Measurements from ENCODE around the gene CNTN2.

Gene CNTN2

GRCh38 chr1:205016584-205016983 lies 26.4 kb upstream of the CNTN2 start:
- no peaks in the 10 kb centered on the region for H3K36me3 ChIP-seq (replicated peaks)
- in situ Hi-C loops (cut with HindIII; ENCODE audit: low pct_ligation_motif_present, low sequenced_read_pairs), result no loop called here
- no peak for DNase-seq
- no peak overlapping the region for H3K27ac ChIP-seq
- H3K4me3 ChIP-seq (ENCODE audit: low read depth, low read length), result no peak overlapping the region
- TF ChIP-seq CTCF (IDR thresholded peaks at IDR 0.05; ENCODE audit: low read depth, low read length, missing control alignments), result no peak
- H3K27me3 ChIP-seq (replicated peaks), result peaks cover 5% of the 10 kb centered on the region

GRCh38 chr1:205017001-205017400 lies 26.0 kb upstream of the CNTN2 start:
- no peaks in the 10 kb centered on the region for H3K36me3 ChIP-seq (replicated peaks)
- peaks cover 5% of the 10 kb centered on the region for H3K27me3 ChIP-seq (replicated peaks)
- no peak overlapping the region for H3K27ac ChIP-seq
- H3K4me3 ChIP-seq (ENCODE audit: low read depth, low read length), result no peak overlapping the region
- no peak for TF ChIP-seq CTCF (IDR thresholded peaks at IDR 0.05; ENCODE audit: low read depth, low read length, missing control alignments)
- DNase-seq, result no peak
- in situ Hi-C loops (cut with HindIII; ENCODE audit: low pct_ligation_motif_present, low sequenced_read_pairs), result no loop called here

- DNase-seq, result no peak
- H3K36me3 ChIP-seq (replicated peaks), result no peaks in the 10 kb centered on the region
- H3K4me3 ChIP-seq (ENCODE audit: low read depth, low read length), result no peak overlapping the region
- in situ Hi-C loops (cut with HindIII; ENCODE audit: low pct_ligation_motif_present, low sequenced_read_pairs), result no loop called here
- H3K27me3 ChIP-seq (replicated peaks), result peaks cover 5% of the 10 kb centered on the region
- TF ChIP-seq CTCF (IDR thresholded peaks at IDR 0.05; ENCODE audit: low read depth, low read length, missing control alignments), result no peak
- H3K27ac ChIP-seq, result no peak overlapping the region
Observed at GRCh38 chr1:205017766-205018165, 25.2 kb upstream of the CNTN2 start.

- TF ChIP-seq CTCF (IDR thresholded peaks at IDR 0.05; ENCODE audit: low read depth, low read length, missing control alignments), result no peak
- in situ Hi-C loops (cut with HindIII; ENCODE audit: low pct_ligation_motif_present, low sequenced_read_pairs), result no loop called here
- no peaks in the 10 kb centered on the region for H3K36me3 ChIP-seq (replicated peaks)
- peaks cover 2% of the 10 kb centered on the region for H3K27me3 ChIP-seq (replicated peaks)
- H3K4me3 ChIP-seq (ENCODE audit: low read depth, low read length), result no peak overlapping the region
- H3K27ac ChIP-seq, result no peak overlapping the region
- DNase-seq, result no peak
Observed at GRCh38 chr1:205018381-205018780, 24.6 kb upstream of the CNTN2 start.

- no peak for TF ChIP-seq CTCF (IDR thresholded peaks at IDR 0.05; ENCODE audit: low read depth, low read length, missing control alignments)
- no peak overlapping the region for H3K27ac ChIP-seq
- H3K4me3 ChIP-seq (ENCODE audit: low read depth, low read length), result no peak overlapping the region
Observed at GRCh38 chr1:205020466-205020865, 22.5 kb upstream of the CNTN2 start.

GRCh38 chr1:205024679-205025078 lies 18.3 kb upstream of the CNTN2 start:
- in situ Hi-C loops (cut with HindIII; ENCODE audit: low pct_ligation_motif_present, low sequenced_read_pairs), result no loop called here

More at GRCh38 chr1:205020466-205020865, 22.5 kb upstream of the CNTN2 start:
- in situ Hi-C loops (cut with HindIII; ENCODE audit: low pct_ligation_motif_present, low sequenced_read_pairs), result no loop called here
- no peak for DNase-seq
- H3K36me3 ChIP-seq (replicated peaks), result no peaks in the 10 kb centered on the region
- no peaks in the 10 kb centered on the region for H3K27me3 ChIP-seq (replicated peaks)

More at GRCh38 chr1:205024679-205025078, 18.3 kb upstream of the CNTN2 start:
- Histone ChIP-seq H3K27me3 (replicated peaks) (peaks cover under 1% of the 10 kb centered on the region), H3K27ac (no peak overlapping the region), H3K4me3 (ENCODE audit: low read depth, low read length) (no peak overlapping the region), H3K36me3 (replicated peaks) (no peaks in the 10 kb centered on the region)
- TF ChIP-seq CTCF (IDR thresholded peaks at IDR 0.05; ENCODE audit: low read depth, low read length, missing control alignments), result no peak
- DNase-seq, result no peak
